GM19043 (cell line): ENCODE results near the gene CDH13.

Experiments used
- ATAC-seq: cut with Tn5 transposase; IDR thresholded peaks from one replicate; pipeline ENCODE4 v1.9.1; 2021; ENCODE audit warnings: low read depth; ENCODE audit not compliant: unreplicated experiment

The CDH13 gene

GRCh38 chr16:82682767-82683166, 56.0 kb downstream of the CDH13 start:
- no peak for ATAC-seq

- ATAC-seq, result no peak
Observed at GRCh38 chr16:82684256-82684655, 57.5 kb downstream of the CDH13 start.

GRCh38 chr16:82685526-82685925, 58.8 kb downstream of the CDH13 start:
- ATAC-seq, result no peak

- ATAC-seq, result no peak
Observed at GRCh38 chr16:82694239-82694874, 67.6 kb downstream of the CDH13 start.

- ATAC-seq, result no peak
Observed at GRCh38 chr16:82695806-82696205, 69.0 kb downstream of the CDH13 start.

GRCh38 chr16:82699260-82699659, 72.5 kb downstream of the CDH13 start:
- no peak for ATAC-seq

- ATAC-seq, result no peak
Observed at GRCh38 chr16:82699711-82700495, 73.1 kb downstream of the CDH13 start.

- ATAC-seq, result no peak
Observed at GRCh38 chr16:82700541-82701235, 73.9 kb downstream of the CDH13 start.

GRCh38 chr16:82701442-82701955, 74.7 kb downstream of the CDH13 start:
- ATAC-seq, result no peak

- ATAC-seq, result no peak
Observed at GRCh38 chr16:82703161-82703560, 76.4 kb downstream of the CDH13 start.

- no peak for ATAC-seq
Observed at GRCh38 chr16:82703871-82704768, 77.4 kb downstream of the CDH13 start.

- ATAC-seq, result no peak
Observed at GRCh38 chr16:82709987-82710386, 83.2 kb downstream of the CDH13 start.

- no peak for ATAC-seq
Observed at GRCh38 chr16:82713778-82714177, 87.0 kb downstream of the CDH13 start.

- no peak for ATAC-seq
Observed at GRCh38 chr16:82715160-82715559, 88.4 kb downstream of the CDH13 start.

- no peak for ATAC-seq
Observed at GRCh38 chr16:82715833-82716232, 89.1 kb downstream of the CDH13 start.

- ATAC-seq, result no peak
Observed at GRCh38 chr16:82716361-82716855, 89.6 kb downstream of the CDH13 start.

GRCh38 chr16:82720414-82720813, 93.6 kb downstream of the CDH13 start:
- no peak for ATAC-seq

GRCh38 chr16:82726306-82726705, 99.5 kb downstream of the CDH13 start:
- ATAC-seq, result no peak

- no peak for ATAC-seq
Observed at GRCh38 chr16:82728901-82729300, 102.1 kb downstream of the CDH13 start.

GRCh38 chr16:82730901-82731300, 104.1 kb downstream of the CDH13 start:
- ATAC-seq, result no peak
